Adrenal gland (tissue), 5 donors: Measurements from ENCODE around the gene KCTD3.

Experiments used
- CTCF ChIP-seq, 6 experiments: fragments of 450-650 bp in 4 of 6; fragments of 200-600 bp in 2 of 6; sonication (generic) in 1 of 6; IDR thresholded peaks; 1 replicate in 5 of 6; 2 replicates in 1 of 6; pipeline versions ENCODE4 v1.5.1 to v1.8.0; 2016 to 2021; ENCODE audit warnings: antibody characterized with exemption in 6 of 6, mild to moderate bottlenecking in 2 of 6, moderate library complexity in 1 of 6
- POLR2A ChIP-seq, 2 donors: fragments of 450-650 bp; IDR thresholded peaks; one replicate each; pipeline ENCODE4 v1.6.1; 2017; ENCODE audit warnings: antibody characterized with exemption in 2 of 2, mild to moderate bottlenecking in 2 of 2, moderate library complexity in 1 of 2
- donor health status: DM: no; HTN: no; CAD: no.

GRCh38 chr1:215545096-215545495, 22.0 kb upstream of the KCTD3 start:
- no peak for TF ChIP-seq CTCF (IDR thresholded peaks at IDR 0.05)
- no peak for TF ChIP-seq POLR2A (IDR thresholded peaks at IDR 0.05)
